Adrenal gland (tissue), 5 donors: ENCODE data around the gene LPAR5.

Experiments used
- POLR2A ChIP-seq, 2 donors: fragments of 450-650 bp; IDR thresholded peaks; one replicate each; pipeline ENCODE4 v1.6.1; 2017; ENCODE audit warnings: antibody characterized with exemption in 2 of 2, mild to moderate bottlenecking in 2 of 2, moderate library complexity in 1 of 2
- TF ChIP-seq, protein P1 (sequence below), 6 experiments: fragments of 450-650 bp in 4 of 6; fragments of 200-600 bp in 2 of 6; sonication (generic) in 1 of 6; IDR thresholded peaks; 1 replicate in 5 of 6; 2 replicates in 1 of 6; pipeline versions ENCODE4 v1.5.1 to v1.8.0; 2016 to 2021; ENCODE audit warnings: antibody characterized with exemption in 6 of 6, mild to moderate bottlenecking in 2 of 6, moderate library complexity in 1 of 6
- donor health status: DM: no; HTN: no; CAD: no.

DNA sequence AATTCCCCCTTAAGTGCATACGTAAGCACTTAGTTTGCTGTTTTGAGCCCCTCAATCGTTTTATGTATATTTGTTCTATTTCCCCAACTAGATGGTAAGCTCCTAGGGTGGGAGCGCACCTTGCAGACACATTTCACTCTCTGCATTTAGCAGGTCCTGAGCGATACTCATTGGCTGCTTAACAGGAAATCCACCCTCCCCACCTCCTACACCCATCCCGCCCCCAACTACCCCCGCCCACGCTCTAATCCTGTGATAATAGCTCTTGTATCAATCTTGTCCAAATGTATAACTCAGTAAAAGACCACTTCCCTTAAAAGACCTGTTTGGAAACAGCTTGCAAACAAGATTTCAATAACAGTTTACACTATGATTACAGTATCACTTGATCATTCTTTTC is 8.1 kb downstream of the LPAR5 start:
- TF ChIP-seq, protein P1, sequence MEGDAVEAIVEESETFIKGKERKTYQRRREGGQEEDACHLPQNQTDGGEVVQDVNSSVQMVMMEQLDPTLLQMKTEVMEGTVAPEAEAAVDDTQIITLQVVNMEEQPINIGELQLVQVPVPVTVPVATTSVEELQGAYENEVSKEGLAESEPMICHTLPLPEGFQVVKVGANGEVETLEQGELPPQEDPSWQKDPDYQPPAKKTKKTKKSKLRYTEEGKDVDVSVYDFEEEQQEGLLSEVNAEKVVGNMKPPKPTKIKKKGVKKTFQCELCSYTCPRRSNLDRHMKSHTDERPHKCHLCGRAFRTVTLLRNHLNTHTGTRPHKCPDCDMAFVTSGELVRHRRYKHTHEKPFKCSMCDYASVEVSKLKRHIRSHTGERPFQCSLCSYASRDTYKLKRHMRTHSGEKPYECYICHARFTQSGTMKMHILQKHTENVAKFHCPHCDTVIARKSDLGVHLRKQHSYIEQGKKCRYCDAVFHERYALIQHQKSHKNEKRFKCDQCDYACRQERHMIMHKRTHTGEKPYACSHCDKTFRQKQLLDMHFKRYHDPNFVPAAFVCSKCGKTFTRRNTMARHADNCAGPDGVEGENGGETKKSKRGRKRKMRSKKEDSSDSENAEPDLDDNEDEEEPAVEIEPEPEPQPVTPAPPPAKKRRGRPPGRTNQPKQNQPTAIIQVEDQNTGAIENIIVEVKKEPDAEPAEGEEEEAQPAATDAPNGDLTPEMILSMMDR (IDR thresholded peaks at IDR 0.05), result no peak
- no peak for TF ChIP-seq POLR2A (IDR thresholded peaks at IDR 0.05)
